Adrenal gland (tissue), 12 donors: ENCODE data around the gene DHRS13. TPM values are rescaled to one million over a fixed set of nuclear protein-coding genes. Genes with fewer than 3 reads are reported as not detected.
"Not testable (repeated sequence)": the region's sequence is repeated elsewhere in the genome, so short reads cannot be mapped to it uniquely, and the experiment has no call there.

Source experiments
- DNase-seq, 7 donors: peaks; one replicate each; pipeline ENCODE4 v3.0.0-alpha.2; 2019 to 2020
- H3K27ac ChIP-seq, 5 donors: fragments of 200-600 bp; sonication (generic) in 4 of 5; 1 replicate in 3 of 5; 2 replicates in 2 of 5; pipeline versions ENCODE4 v1.5.1 to v1.8.0; 2016 to 2020; ENCODE audit warnings: mild to moderate bottlenecking in 1 of 5
- H3K27me3 ChIP-seq: fragments of 200-600 bp; 2 replicates; pipeline ENCODE4 v1.8.0; 2021
- H3K36me3 ChIP-seq, 2 donors: fragments of 200-600 bp; replicated peaks in 1 of 2; 1 replicate in 1 of 2; 2 replicates in 1 of 2; pipeline versions ENCODE4 v1.5.1 to v1.8.0; 2018 to 2022
- H3K4me1 ChIP-seq, 2 donors: fragments of 200-600 bp; replicated peaks in 1 of 2; 1 replicate in 1 of 2; 2 replicates in 1 of 2; pipeline versions ENCODE4 v1.5.1 to v1.8.0; 2018 to 2021
- H3K4me3 ChIP-seq, 4 donors: fragments of 200-600 bp; sonication (generic) in 3 of 4; one replicate each; pipeline ENCODE4 v1.5.1; 2016 to 2018
- H3K9me3 ChIP-seq, 3 donors: fragments of 200-600 bp; sonication (generic) in 1 of 3; replicated peaks in 1 of 3; 1 replicate in 2 of 3; 2 replicates in 1 of 3; pipeline versions ENCODE4 v1.5.1 to v1.8.0; 2016 to 2021
- POLR2A ChIP-seq, 2 donors: fragments of 450-650 bp; IDR thresholded peaks; one replicate each; pipeline ENCODE4 v1.6.1; 2017; ENCODE audit warnings: antibody characterized with exemption in 2 of 2, mild to moderate bottlenecking in 2 of 2, moderate library complexity in 1 of 2
- WGBS, 4 donors: extraction: QIAGEN DNeasy Blood & Tissue Kit in 2 of 4; methylation state at CpG; one replicate each; pipeline versions ENCODE4 v1.1.5 to v1.1.7; 2013 to 2017; 5-methylcytosine and 5-hydroxymethylcytosine counted together
- intact Hi-C, 2 donors: fragments of 100-400 bp; cut with DNase I; formaldehyde crosslinking; loops; one replicate each; pipeline versions ENCODE4 v1.14.1 to v1.15.0; 2022 to 2023
- polyA plus RNA-seq, 3 donors: library from polyadenylated mRNA; stranded (reverse); fragments of 200-250 nt in 2 of 3; fragments of 350-450 nt in 1 of 3; fragmentation: Illumina TruSeq in 1 of 3; extraction: RNeasy Lipid Tissue Mini Kit (QIAGEN cat#74804) in 1 of 3; gene quantifications; one replicate each; pipeline ENCODE4 v1.2.3, GENCODE V29; 2013 to 2014
- total RNA-seq, 9 donors: library from RNA; depleted of rRNA in 4 of 9; stranded (reverse); fragments of >200 nt in 4 of 9; fragments of 120-200 nt in 1 of 9; fragmentation: NEBNext Ultra II Directional in 1 of 9; extraction: Animal tissue kit (Norgen Biotek cat#: 25700) in 1 of 9; gene quantifications; one replicate each; pipeline versions ENCODE4 v1.1.0 to v1.2.4, GENCODE V29; 2013 to 2023
- TF ChIP-seq, protein P1 (sequence below), 6 experiments: fragments of 450-650 bp in 4 of 6; fragments of 200-600 bp in 2 of 6; sonication (generic) in 1 of 6; IDR thresholded peaks; 1 replicate in 5 of 6; 2 replicates in 1 of 6; pipeline versions ENCODE4 v1.5.1 to v1.8.0; 2016 to 2021; ENCODE audit warnings: antibody characterized with exemption in 6 of 6, mild to moderate bottlenecking in 2 of 6, moderate library complexity in 1 of 6
- donor health status: healthy with polysubstance abuse.
- donor health status: Bipolar disorder and iron deficiency.
- donor health status: DM: yes; HTN: yes; CAD: no.
- donor health status: DM: no; HTN: no; CAD: no.
- donor health status: DM: no; HTN: no; CAD: no.
- donor health status: DM: yes; HTN: yes; CAD: no.

The DHRS13 gene
- total and polyA plus RNA-seq, 12 donors: 4.4 to 23.5 (median 14.7) TPM

- H3K36me3 ChIP-seq: peaks cover 0 to 13% of the 10 kb centered on the region in 2 donors
- DNase-seq: no peak
- TF ChIP-seq, protein P1, sequence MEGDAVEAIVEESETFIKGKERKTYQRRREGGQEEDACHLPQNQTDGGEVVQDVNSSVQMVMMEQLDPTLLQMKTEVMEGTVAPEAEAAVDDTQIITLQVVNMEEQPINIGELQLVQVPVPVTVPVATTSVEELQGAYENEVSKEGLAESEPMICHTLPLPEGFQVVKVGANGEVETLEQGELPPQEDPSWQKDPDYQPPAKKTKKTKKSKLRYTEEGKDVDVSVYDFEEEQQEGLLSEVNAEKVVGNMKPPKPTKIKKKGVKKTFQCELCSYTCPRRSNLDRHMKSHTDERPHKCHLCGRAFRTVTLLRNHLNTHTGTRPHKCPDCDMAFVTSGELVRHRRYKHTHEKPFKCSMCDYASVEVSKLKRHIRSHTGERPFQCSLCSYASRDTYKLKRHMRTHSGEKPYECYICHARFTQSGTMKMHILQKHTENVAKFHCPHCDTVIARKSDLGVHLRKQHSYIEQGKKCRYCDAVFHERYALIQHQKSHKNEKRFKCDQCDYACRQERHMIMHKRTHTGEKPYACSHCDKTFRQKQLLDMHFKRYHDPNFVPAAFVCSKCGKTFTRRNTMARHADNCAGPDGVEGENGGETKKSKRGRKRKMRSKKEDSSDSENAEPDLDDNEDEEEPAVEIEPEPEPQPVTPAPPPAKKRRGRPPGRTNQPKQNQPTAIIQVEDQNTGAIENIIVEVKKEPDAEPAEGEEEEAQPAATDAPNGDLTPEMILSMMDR (IDR thresholded peaks at IDR 0.05): no peak
- no peak for TF ChIP-seq POLR2A (IDR thresholded peaks at IDR 0.05)
- no peaks in the 10 kb centered on the region for H3K27me3 ChIP-seq
- H3K4me3 ChIP-seq: no peak overlapping the region
- no peak overlapping the region for H3K27ac ChIP-seq
- intact Hi-C loops: no loop called here
- no peaks in the 10 kb centered on the region for H3K9me3 ChIP-seq
- WGBS, 4 donors: 44 to 58% (median 50%) methylated on average over 3 of the region's 3 CpGs
- H3K4me1 ChIP-seq: peaks cover 32 to 69% of the 10 kb centered on the region in 2 donors
These were observed 37.3 kb upstream of the DHRS13 start for GRCh38 chr17:28940142-28940541.

GRCh38 chr17:28938552-28938951 lies 35.7 kb upstream of the DHRS13 start:
- DNase-seq: no peak
- peaks cover 32 to 65% of the 10 kb centered on the region in 2 donors for H3K4me1 ChIP-seq
- H3K27me3 ChIP-seq: no peaks in the 10 kb centered on the region
- peaks cover 0 to 6% of the 10 kb centered on the region in 2 donors for H3K36me3 ChIP-seq
- intact Hi-C loops: no loop called here
- TF ChIP-seq, protein P1 (IDR thresholded peaks at IDR 0.05): no peak
- no peak for TF ChIP-seq POLR2A (IDR thresholded peaks at IDR 0.05)
- H3K4me3 ChIP-seq: no peak overlapping the region
- no peak overlapping the region for H3K27ac ChIP-seq
- H3K9me3 ChIP-seq: no peaks in the 10 kb centered on the region

- Histone ChIP-seq H3K27me3 (no peaks in the 10 kb centered on the region), H3K36me3 (no peaks in the 10 kb centered on the region), H3K4me3 (no peak overlapping the region), H3K4me1 (peaks cover 28 to 57% of the 10 kb centered on the region in 2 donors), H3K27ac (peak overlapping the region in 2 of 5 donors; percentile 26 to 51), H3K9me3 (no peaks in the 10 kb centered on the region)
- DNase-seq: no peak
- WGBS, 4 donors: 55 to 77% (median 75%) methylated on average over 5 of the region's 5 CpGs
- TF ChIP-seq POLR2A (IDR thresholded peaks at IDR 0.05): no peak
- TF ChIP-seq, protein P1 (IDR thresholded peaks at IDR 0.05): no peak
- intact Hi-C loops: no loop called here
These were observed 34.3 kb upstream of the DHRS13 start for GRCh38 chr17:28937044-28937729.

DNA sequence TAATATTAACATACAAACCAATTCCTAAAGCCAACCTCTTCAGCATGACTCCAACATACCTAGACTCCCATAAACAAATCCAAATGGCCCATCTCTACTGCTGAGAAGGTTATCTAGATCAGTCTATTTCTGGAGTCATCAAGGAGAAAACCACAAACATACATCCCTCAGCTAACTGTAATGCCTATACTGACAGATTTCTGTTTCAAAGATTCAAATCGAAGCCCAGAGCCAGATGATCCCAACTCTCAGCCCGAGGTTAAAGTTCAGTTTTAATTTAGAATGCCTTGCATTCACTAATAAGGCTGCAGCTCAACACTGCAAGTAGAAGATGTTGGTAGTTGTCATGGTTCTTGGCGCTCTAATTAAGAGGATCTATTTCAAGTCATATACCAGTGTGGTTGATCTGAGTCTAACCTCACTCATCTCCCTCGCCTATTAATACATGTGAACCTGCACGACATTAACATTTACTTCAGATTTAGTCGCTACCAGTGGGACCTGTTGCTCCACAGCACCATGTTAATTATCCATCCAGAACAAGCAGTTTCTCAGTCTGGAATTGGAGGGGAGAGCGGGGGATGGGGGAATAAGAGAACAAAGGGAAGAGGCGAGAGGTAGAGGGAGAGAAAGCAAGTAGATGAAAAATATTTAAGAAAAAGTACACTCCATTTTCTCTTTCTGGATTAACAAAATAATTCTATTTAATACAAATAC lies 33.0 kb upstream of the DHRS13 start:
- 87 to 92% (median 91%) methylated on average over 8 of the region's 8 CpGs for WGBS, 4 donors
- H3K36me3 ChIP-seq: no peaks in the 10 kb centered on the region
- peaks cover 26 to 52% of the 10 kb centered on the region in 2 donors for H3K4me1 ChIP-seq
- no peak for TF ChIP-seq POLR2A (IDR thresholded peaks at IDR 0.05)
- TF ChIP-seq, protein P1 (IDR thresholded peaks at IDR 0.05): no peak
- H3K4me3 ChIP-seq: no peak overlapping the region
- no peak overlapping the region for H3K27ac ChIP-seq
- H3K9me3 ChIP-seq: no peaks in the 10 kb centered on the region
- H3K27me3 ChIP-seq: no peaks in the 10 kb centered on the region
- DNase-seq: no peak
- intact Hi-C loops: no loop called here

DNA sequence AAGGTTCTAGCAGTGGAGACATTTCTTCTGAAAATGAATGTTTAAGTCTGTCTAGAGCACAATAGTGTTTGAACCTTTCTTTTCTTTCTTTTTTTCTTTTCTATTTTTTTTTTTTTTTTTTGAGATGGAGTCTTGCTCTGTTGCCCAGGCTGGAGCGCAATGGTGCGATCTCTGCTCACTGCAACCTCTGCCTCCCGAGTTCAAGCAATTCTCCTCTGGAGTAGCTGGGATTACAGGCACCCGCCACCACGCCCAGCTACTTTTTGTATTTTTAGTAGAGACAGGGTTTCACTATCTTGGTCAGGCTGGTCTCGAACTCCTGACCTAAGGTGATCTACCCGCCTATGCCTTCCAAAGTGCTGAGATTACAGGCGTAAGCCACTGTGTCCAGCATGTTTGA lies 31.6 kb upstream of the DHRS13 start:
- H3K36me3 ChIP-seq, H3K27me3 ChIP-seq, intact Hi-C loops, H3K9me3 ChIP-seq, H3K27ac ChIP-seq, DNase-seq, H3K4me3 ChIP-seq: not testable (repeated sequence)
- 98 to 100% (median 99%) methylated on average over 7 to 8 of the region's 8 CpGs for WGBS, 4 donors
- H3K4me1 ChIP-seq: peaks cover 16 to 41% of the 10 kb centered on the region in 2 donors
